Ishikawa (cell line): ENCODE measurements around the gene WFDC8.

Experiments used
- MAX ChIP-seq: IDR thresholded peaks from 2 replicates; pipeline ENCODE4 v1.6.1; 2012
- NFIC ChIP-seq: IDR thresholded peaks from 2 replicates; pipeline ENCODE4 v1.6.1; 2012
- TAF1 ChIP-seq: IDR thresholded peaks from 2 replicates; pipeline ENCODE4 v1.6.1; 2012; ENCODE audit warnings: low read depth, mild to moderate bottlenecking

GRCh38 chr20:45547206-45547770 is 31.8 kb downstream of the WFDC8 start, which contains the start of gene EPPIN:
- TF ChIP-seq TAF1 (no peak), MAX (no peak), NFIC (no peak)
